Loucy (cell line): Measurements from ENCODE around the gene RGL3.
A peak's percentile ranks its signal among the peaks of the same experiment; 100 is the strongest.

Experiments used
- EZH2phosphoT487 ChIP-seq: fragments of 200-600 bp; IDR thresholded peaks from 2 replicates; pipeline ENCODE4 v1.6.1; 2018; ENCODE audit warnings: antibody characterized with exemption, mild to moderate bottlenecking, moderate library complexity, borderline replicate concordance
- TF ChIP-seq, protein P1 (sequence below): fragments of 200-600 bp; sonication (generic); conservative IDR thresholded peaks from 2 replicates; pipeline ENCODE4 v1.5.1; 2014; ENCODE audit warnings: mild to moderate bottlenecking, antibody characterized with exemption, low read length

DNA sequence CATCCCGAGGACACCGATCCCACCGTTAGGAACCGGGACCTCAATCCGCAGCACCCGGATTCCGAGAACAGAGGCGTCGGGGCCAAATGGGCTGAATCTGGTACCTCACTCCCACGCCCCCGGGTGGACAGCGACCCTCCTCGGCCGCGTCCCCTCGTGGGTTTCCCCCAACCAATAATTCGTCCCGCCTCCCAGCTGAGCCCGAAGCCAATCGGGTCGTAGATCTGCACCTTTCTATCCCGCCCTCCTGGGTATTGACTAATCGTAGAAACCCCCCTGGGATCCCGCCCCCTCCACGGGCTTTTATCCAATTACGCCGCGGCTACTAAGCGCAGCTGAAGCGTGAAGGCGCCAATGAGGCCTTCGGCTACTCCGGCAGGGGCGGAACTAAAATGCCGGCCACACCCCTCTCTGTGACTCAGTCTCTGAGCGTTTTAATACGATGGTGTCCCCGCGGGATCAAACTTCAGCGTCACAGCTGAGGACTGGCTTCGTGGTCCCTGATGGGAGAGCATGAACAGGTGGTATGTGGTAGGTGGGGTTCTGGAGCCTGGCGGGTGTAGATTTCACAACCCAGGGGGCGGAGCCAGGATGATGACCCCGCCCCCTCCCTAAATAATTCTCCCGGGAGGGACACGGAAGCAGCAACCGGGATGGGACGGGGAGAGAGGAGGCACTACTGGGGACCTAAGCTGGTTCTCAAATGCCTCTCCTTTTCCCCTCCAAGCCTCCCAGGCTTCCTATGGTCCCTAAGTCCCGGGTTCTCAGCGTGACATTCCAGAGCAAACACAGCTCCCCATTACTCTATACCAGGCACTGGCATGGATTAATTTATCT lies 72.8 kb downstream of the RGL3 start, which contains the start of the genes CCDC159 and TMEM205:
- TF ChIP-seq, protein P1, sequence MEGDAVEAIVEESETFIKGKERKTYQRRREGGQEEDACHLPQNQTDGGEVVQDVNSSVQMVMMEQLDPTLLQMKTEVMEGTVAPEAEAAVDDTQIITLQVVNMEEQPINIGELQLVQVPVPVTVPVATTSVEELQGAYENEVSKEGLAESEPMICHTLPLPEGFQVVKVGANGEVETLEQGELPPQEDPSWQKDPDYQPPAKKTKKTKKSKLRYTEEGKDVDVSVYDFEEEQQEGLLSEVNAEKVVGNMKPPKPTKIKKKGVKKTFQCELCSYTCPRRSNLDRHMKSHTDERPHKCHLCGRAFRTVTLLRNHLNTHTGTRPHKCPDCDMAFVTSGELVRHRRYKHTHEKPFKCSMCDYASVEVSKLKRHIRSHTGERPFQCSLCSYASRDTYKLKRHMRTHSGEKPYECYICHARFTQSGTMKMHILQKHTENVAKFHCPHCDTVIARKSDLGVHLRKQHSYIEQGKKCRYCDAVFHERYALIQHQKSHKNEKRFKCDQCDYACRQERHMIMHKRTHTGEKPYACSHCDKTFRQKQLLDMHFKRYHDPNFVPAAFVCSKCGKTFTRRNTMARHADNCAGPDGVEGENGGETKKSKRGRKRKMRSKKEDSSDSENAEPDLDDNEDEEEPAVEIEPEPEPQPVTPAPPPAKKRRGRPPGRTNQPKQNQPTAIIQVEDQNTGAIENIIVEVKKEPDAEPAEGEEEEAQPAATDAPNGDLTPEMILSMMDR = peak; percentile 40; the same call in 1 of the 2 replicates
- TF ChIP-seq EZH2phosphoT487 = no peak
